Endodermal cell (in vitro differentiated cells): ENCODE measurements around the gene DLG5. TPM values are rescaled to one million over a fixed set of nuclear protein-coding genes. Genes with fewer than 3 reads are reported as not detected.

ENCODE experiments used
- DNase-seq: peaks from one replicate; pipeline ENCODE4 v3.0.0-alpha.2; 2017
- H3K27ac ChIP-seq: 2 replicates; pipeline ENCODE4 v1.5.1; 2013; ENCODE audit warnings: mild to moderate bottlenecking, low read depth, low read length, moderate library complexity
- H3K27me3 ChIP-seq: 2 replicates; pipeline ENCODE4 v1.6.1; 2013; ENCODE audit warnings: mild to moderate bottlenecking, low read length, moderate library complexity; ENCODE audit not compliant: insufficient read depth, control insufficient read depth, poor library complexity, severe bottlenecking
- H3K36me3 ChIP-seq: 2 replicates; pipeline ENCODE4 v1.7.0; 2013; ENCODE audit warnings: mild to moderate bottlenecking, low read length, moderate library complexity; ENCODE audit not compliant: control insufficient read depth, insufficient read depth
- H3K4me1 ChIP-seq: one replicate; pipeline ENCODE4 v1.7.0; 2013; ENCODE audit warnings: low read length; ENCODE audit not compliant: control insufficient read depth, insufficient read depth
- H3K4me3 ChIP-seq: 2 replicates; pipeline ENCODE4 v1.5.1; 2013; ENCODE audit warnings: mild to moderate bottlenecking, low read length, moderate library complexity
- H3K9ac ChIP-seq: 2 replicates; pipeline ENCODE4 v1.6.1; 2013; ENCODE audit warnings: mild to moderate bottlenecking, low read length, moderate library complexity; ENCODE audit not compliant: poor library complexity, severe bottlenecking; ENCODE audit errors: extremely low read depth
- H3K9me3 ChIP-seq: 2 replicates; pipeline ENCODE4 v1.6.1; 2013; ENCODE audit warnings: mild to moderate bottlenecking, low read length, moderate library complexity; ENCODE audit not compliant: control insufficient read depth
- H3K27ac Mint-ChIP-seq: 2 replicates; pipeline ENCODE4 v1.8.0; 2020; ENCODE audit warnings: mixed read lengths
- H3K27me3 Mint-ChIP-seq: 2 replicates; pipeline ENCODE4 v1.8.0; 2021; ENCODE audit warnings: mild to moderate bottlenecking, mixed read lengths; ENCODE audit not compliant: insufficient read depth
- H3K36me3 Mint-ChIP-seq: 2 replicates; pipeline ENCODE4 v1.8.0; 2020; ENCODE audit warnings: low read depth, mixed read lengths
- H3K4me1 Mint-ChIP-seq: 2 replicates; pipeline ENCODE4 v1.8.0; 2020; ENCODE audit warnings: mixed read lengths
- H3K4me3 Mint-ChIP-seq: 2 replicates; pipeline ENCODE4 v1.8.0; 2020; ENCODE audit warnings: mild to moderate bottlenecking, moderate library complexity, mixed read lengths
- H3K9me3 Mint-ChIP-seq: 2 replicates; pipeline ENCODE4 v1.8.0; 2020; ENCODE audit warnings: mild to moderate bottlenecking, mixed read lengths
- CTCF ChIP-seq: fragments of 200-600 bp; sonication (generic); conservative IDR thresholded peaks from 2 replicates; pipeline ENCODE4 v1.5.0; 2021; ENCODE audit warnings: antibody characterized with exemption, mild to moderate bottlenecking
- WGBS, 2 experiments: methylation state at CpG; one replicate each; pipeline versions ENCODE4 v1.1.5 to v1.1.7; 2013; ENCODE audit warnings: missing lambda C conversion rate in 2 of 2, mixed read lengths in 1 of 2; ENCODE audit not compliant: insufficient coverage in 1 of 2, insufficient read length in 1 of 2; 5-methylcytosine and 5-hydroxymethylcytosine counted together
- total RNA-seq, 2 donors: library from RNA; stranded (reverse); fragmentation: NEBNext Ultra II Directional in 1 of 2; extraction: Animal tissue kit (Norgen Biotek cat#: 25700) in 1 of 2; gene quantifications; 2 replicates in 1 of 2; 3 replicates in 1 of 2; pipeline ENCODE4 v1.2.1, GENCODE V29; 2021

DLG5 gene
- total RNA-seq, 2 donors from 2014 or later: 79.4 to 83.4 TPM

DNA sequence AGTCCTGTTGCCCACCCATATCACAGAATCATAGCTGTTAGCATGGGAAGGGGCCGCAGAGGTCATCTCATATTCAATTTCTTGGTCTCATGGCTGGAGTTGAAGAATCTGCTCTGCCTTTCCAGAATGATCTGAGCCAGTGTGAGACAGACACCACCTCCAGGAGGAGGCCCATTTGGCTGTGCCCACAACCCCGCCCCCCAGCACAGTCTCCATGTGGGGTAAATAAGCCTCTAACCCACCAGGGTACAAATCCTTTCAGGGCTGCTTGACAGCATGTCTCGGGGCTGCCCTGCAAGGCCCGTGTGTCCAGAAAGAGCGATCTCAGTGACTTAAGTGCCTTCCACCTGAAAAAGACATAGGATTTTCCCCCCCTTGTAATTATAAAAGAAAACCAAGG is 137.5 kb downstream of the DLG5 start:
- H3K27me3 Mint-ChIP-seq: no peaks in the 10 kb centered on the region
- TF ChIP-seq CTCF: no peak

GRCh38 chr10:77788496-77789010 is 138.0 kb downstream of the DLG5 start:
- Histone ChIP-seq H3K4me3 (no peak overlapping the region), H3K9me3 (no peaks in the 10 kb centered on the region), H3K4me1 (no peaks in the 10 kb centered on the region), H3K27ac (no peak overlapping the region), H3K9ac (no peak overlapping the region), H3K27me3 (no peaks in the 10 kb centered on the region), H3K36me3 (peaks cover 34% of the 10 kb centered on the region)
- H3K4me1 Mint-ChIP-seq: no peaks in the 10 kb centered on the region
- no peak overlapping the region for H3K4me3 Mint-ChIP-seq
- H3K9me3 Mint-ChIP-seq: no peaks in the 10 kb centered on the region
- H3K27me3 Mint-ChIP-seq: no peaks in the 10 kb centered on the region
- no peak for TF ChIP-seq CTCF
- WGBS, 2 experiments: 98 to 99% methylated on average over 9 to 11 of the region's 11 CpGs
- DNase-seq: no peak
- H3K36me3 Mint-ChIP-seq: peaks cover 81% of the 10 kb centered on the region
- H3K27ac Mint-ChIP-seq: no peak overlapping the region

More for the DNA sequence above, 137.5 kb downstream of the DLG5 start:
- Histone ChIP-seq H3K36me3 (peaks cover 36% of the 10 kb centered on the region), H3K4me3 (no peak overlapping the region), H3K9me3 (no peaks in the 10 kb centered on the region), H3K4me1 (no peaks in the 10 kb centered on the region), H3K9ac (no peak overlapping the region), H3K27ac (no peak overlapping the region), H3K27me3 (no peaks in the 10 kb centered on the region)
- H3K4me1 Mint-ChIP-seq: no peaks in the 10 kb centered on the region
- H3K27ac Mint-ChIP-seq: peak overlapping the region; percentile 68
- H3K36me3 Mint-ChIP-seq: peaks cover 82% of the 10 kb centered on the region
- no peak overlapping the region for H3K4me3 Mint-ChIP-seq
- 95 to 100% methylated on average over 3 to 5 of the region's 5 CpGs for WGBS, 2 experiments
- DNase-seq: no peak
- no peaks in the 10 kb centered on the region for H3K9me3 Mint-ChIP-seq

DNA sequence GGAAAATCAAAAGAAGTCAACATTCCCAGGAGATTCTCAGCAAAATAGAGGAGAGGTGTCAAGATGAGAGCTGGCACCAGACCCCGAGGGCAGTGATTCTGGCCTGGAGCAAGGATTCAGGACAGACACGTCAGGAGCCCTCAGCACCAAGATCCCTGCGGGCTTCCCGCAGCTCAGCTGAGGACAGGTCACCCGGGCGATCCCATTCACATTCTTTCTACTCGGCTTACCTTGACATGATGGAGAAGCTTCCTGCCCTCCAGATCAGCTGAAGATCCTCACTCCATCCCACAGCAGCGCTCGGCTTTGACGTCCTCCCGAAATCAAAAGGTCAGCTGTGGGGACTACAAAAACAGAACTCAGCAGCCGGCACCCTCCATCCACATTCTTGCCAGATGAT is 139.1 kb downstream of the DLG5 start:
- no peaks in the 10 kb centered on the region for H3K27me3 ChIP-seq
- TF ChIP-seq CTCF: no peak
- H3K9ac ChIP-seq: no peak overlapping the region
- no peak for DNase-seq
- Mint-ChIP-seq H3K4me3 (no peak overlapping the region), H3K4me1 (no peaks in the 10 kb centered on the region), H3K27ac (no peak overlapping the region), H3K27me3 (no peaks in the 10 kb centered on the region), H3K36me3 (peaks cover 75% of the 10 kb centered on the region), H3K9me3 (no peaks in the 10 kb centered on the region)
- peaks cover 35% of the 10 kb centered on the region for H3K36me3 ChIP-seq
- 91% methylated on average over 4 to 12 of the region's 12 CpGs for WGBS, 2 experiments
- no peaks in the 10 kb centered on the region for H3K9me3 ChIP-seq
- H3K4me3 ChIP-seq: no peak overlapping the region
- H3K4me1 ChIP-seq: no peaks in the 10 kb centered on the region
- no peak overlapping the region for H3K27ac ChIP-seq
